Neural progenitor cell (in vitro differentiated cells): ENCODE measurements around the gene CDKN2A.

Experiments used
- CTCF ChIP-seq: fragments of 200-600 bp; sonication (generic); IDR thresholded peaks from 2 replicates; pipeline ENCODE4 v1.5.1; 2017; ENCODE audit warnings: antibody characterized with exemption, mild to moderate bottlenecking
- EZH2 ChIP-seq: fragments of 200-600 bp; sonication (generic); IDR thresholded peaks from 2 replicates; pipeline ENCODE4 v1.6.1; 2017; ENCODE audit warnings: antibody characterized with exemption, mild to moderate bottlenecking, moderate library complexity

GRCh38 chr9:22036866-22037626, 42.9 kb upstream of the CDKN2A start:
- TF ChIP-seq CTCF (no peak), EZH2 (no peak)
